GM18526 (cell line): ENCODE results near the gene NOX4.

Experiments used
- POLR2A ChIP-seq: IDR thresholded peaks from 3 replicates; pipeline ENCODE4 v1.6.1; 2011; ENCODE audit not compliant: insufficient read length; ENCODE audit errors: extremely low read depth

NOX4 gene

DNA sequence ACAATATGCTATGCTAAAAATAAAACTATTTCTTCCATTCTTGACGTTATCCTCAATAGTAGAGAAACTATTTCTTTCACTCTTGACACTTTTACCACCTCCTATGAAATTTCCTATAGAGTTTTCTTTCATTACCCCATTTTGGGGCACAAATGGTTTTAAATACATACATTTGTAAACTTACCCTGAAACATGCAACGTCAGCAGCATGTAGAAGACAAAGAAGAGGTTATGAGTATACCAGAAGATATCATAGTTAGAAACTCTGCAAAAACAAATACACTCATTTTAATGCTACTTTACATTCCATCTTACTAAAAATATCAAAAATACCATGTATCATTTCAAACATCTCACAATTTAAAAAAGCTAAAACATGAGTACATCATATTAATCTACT is 69.5 kb downstream of the NOX4 start:
- TF ChIP-seq POLR2A: no peak

DNA sequence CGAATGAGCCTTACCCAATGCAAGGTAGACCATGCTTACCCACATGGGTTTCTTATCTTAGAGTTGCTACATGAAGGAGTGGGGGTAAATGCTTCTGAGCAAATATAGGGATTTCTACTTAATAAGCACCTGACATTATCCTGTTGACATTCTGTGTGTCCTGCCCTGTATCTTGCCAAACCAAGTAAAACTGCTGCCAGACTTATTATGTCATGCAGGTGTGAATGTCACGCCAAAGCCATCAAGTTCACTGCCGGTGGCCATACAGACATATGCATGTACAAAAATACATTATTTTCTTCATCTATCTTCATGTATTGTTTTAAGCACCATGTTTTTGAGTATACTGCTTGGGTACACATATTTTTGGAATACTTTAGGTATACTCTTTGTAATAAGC is 70.2 kb downstream of the NOX4 start:
- no peak for TF ChIP-seq POLR2A

DNA sequence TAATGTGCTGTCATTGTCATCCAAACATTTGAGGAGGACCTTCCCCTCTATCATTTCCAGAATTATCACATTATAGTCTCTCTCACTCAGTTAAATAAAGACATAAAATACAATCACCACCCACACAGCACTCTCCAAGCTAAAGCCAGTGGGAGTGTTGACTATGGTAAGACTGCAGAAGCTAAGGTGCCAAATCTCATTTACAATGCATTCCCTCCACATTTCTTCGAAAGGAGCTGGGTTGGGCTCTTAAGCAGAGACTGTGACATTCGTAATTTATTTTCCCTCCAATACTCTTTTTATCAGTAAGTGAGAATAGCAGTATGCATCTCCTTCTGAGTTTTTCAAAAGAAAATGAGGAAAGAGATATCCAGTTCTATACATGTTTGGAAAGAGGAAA is 74.2 kb downstream of the NOX4 start:
- no peak for TF ChIP-seq POLR2A

DNA sequence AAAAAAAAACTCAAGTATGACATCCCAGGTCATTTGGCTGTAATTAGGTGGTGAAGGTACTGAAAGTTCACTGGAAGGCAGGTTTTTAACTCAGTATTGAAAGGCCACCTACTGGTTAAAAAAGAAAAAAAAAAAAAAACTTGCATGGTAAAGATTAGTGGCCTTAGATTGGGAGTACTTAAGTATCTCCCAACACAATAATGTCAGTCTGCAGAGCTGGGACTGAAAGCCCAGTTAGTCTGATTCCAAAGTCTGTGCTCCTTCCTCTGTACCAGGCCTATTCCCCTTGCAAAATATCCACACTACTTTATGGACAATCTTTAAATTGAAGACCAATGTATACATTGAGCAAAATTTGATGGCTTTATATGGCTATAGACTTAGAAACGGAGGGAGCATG is 85.5 kb downstream of the NOX4 start:
- TF ChIP-seq POLR2A: no peak

GRCh38 chr11:89381094-89381493 is 110.1 kb downstream of the NOX4 start:
- no peak for TF ChIP-seq POLR2A

DNA sequence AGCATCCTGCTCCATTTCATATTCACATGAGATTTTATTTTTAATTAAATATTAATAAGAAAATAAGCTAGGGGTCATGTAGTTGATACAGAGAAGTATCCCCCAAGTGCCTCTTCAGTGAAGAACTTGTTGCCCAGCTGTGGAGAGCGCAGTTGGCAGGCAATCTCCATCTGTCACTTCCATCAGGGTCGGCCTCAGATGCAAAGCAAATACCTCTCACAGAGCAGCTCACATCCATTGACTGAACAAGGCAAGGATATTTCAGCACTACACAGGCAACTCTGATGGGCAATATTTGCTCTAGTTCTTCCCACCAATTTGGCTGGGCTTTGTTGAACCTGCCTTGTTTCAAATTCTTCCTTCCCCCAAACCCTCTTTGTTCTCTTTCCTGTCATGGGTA is 129.4 kb downstream of the NOX4 start:
- no peak for TF ChIP-seq POLR2A

DNA sequence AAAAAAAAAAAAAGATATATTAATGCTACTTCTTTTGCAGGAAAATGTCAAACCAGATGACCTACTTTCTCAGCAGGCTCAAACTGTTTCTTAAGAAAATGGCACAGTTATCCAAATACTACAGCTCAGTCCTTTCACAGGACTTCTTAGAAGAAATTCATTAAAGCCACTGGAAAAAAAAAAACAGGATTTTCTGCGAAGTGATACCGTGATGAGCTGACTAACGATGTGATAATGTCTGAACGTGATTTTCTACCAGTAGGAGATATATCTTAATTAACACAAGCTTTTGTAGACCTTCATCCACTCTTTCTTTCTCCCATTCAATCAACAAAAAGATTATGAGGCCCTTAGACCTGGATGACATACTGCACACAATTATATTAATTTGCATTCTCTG is 132.4 kb downstream of the NOX4 start:
- TF ChIP-seq POLR2A: no peak

GRCh38 chr11:89355646-89356045 is 135.5 kb downstream of the NOX4 start:
- no peak for TF ChIP-seq POLR2A

- TF ChIP-seq POLR2A: no peak
Observed at GRCh38 chr11:89347071-89347470, 144.1 kb downstream of the NOX4 start.

- TF ChIP-seq POLR2A: no peak
Observed at GRCh38 chr11:89346601-89347000, 144.6 kb downstream of the NOX4 start.

DNA sequence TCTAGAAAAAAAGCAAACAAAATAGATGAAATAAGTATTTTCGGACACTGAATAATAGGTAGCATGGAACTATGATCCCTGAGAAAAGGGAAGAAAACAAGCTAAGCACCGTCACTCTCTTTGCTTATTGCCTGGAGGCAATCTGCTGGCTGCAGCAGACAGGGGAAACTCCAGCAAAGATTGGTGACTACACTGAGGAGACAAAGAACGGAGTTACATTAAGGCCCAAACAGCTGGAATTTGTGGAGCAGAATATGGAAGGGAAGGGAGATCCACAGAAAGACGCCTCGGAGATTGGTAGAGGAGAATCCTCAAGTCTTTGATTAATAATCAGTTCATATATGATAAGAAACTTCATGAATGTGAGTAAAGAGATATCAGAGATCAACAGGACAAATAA is 163.3 kb downstream of the NOX4 start:
- no peak for TF ChIP-seq POLR2A

GRCh38 chr11:89321401-89321800 is 169.8 kb downstream of the NOX4 start:
- no peak for TF ChIP-seq POLR2A

GRCh38 chr11:89293965-89294679 is 197.1 kb downstream of the NOX4 start:
- no peak for TF ChIP-seq POLR2A

GRCh38 chr11:89279176-89279575 is 212.0 kb downstream of the NOX4 start:
- no peak for TF ChIP-seq POLR2A

DNA sequence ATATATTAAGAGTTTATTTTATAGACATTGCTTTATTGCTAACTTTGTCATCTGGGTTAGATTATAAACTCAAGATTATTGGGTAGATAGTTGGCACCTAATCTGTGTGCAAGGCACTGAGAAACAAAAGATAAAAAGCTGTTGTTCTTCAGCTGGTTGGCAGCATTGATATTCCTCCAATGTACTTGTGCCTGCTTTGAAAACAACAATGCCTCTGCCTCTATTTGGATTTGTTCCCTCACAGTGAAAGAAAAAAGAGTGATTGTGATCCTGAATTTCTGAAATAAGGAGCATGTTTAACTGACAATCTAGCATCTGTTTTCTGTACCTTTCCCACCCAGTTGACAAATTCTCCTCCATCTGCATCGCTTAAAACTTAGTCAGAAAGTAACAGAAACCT is 215.2 kb downstream of the NOX4 start:
- TF ChIP-seq POLR2A: no peak
